Stimulated activated naive CD4-positive, alpha-beta T cell (primary cell): ENCODE measurements around the gene PPP1R7.
"Not testable (repeated sequence)": the region's sequence is repeated elsewhere in the genome, so short reads cannot be mapped to it uniquely, and the experiment has no call there.

Experiments
- DNase-seq, 6 experiments: peaks; one replicate each; lab custom pipeline; 2025; lab: John Stamatoyannopoulos, UW

Gene PPP1R7, protein sequence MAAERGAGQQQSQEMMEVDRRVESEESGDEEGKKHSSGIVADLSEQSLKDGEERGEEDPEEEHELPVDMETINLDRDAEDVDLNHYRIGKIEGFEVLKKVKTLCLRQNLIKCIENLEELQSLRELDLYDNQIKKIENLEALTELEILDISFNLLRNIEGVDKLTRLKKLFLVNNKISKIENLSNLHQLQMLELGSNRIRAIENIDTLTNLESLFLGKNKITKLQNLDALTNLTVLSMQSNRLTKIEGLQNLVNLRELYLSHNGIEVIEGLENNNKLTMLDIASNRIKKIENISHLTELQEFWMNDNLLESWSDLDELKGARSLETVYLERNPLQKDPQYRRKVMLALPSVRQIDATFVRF

GRCh38 chr2:241149925-241150659 lies at the start of gene PPP1R7:
TSS of gene PPP1R7 (plus strand) at chr2:241150467. CDS start at chr2:241150496, 29 bp downstream.
- DNase-seq = peak; percentile 92 to 95 (median 94)

DNA sequence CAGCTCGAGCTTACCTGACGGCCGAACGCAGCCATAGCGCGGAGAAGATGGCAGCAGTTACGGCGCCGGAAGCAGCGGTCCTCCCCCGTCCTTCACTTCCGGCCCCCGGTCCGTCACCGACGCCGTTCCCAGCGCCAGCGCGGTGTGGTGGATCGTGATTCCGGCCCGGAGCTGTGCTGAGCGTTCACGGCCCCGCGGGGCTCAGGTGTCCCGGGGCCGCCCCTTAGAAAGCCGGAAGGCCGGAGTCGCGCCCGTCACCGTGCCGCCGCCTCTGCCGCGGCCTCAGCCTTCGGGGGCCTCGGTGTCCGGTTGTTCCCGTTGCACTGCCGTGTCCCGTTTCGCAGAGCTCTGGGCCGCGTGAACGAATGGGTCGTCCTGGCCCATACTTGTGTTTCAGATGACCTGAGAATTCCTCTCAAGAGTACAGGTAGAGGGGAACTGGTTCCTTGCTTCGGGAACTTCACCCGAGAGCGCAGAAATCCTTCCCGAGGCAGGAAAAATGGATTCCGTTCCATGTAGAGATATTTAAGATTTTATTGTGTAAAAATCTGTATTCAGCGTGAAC lies 47.9 kb upstream of the PPP1R7 start, which contains the start of gene MTERF4:
MTERF4 (minus strand) TSS at position 49 of the 565 bp plus-strand sequence; CDS start at position 35, 14 bp downstream.
- peak; percentile 73 to 89 (median 83) for DNase-seq

- DNase-seq = no peak
These were observed 47.1 kb upstream of the PPP1R7 start for GRCh38 chr2:241103176-241103595.

DNA sequence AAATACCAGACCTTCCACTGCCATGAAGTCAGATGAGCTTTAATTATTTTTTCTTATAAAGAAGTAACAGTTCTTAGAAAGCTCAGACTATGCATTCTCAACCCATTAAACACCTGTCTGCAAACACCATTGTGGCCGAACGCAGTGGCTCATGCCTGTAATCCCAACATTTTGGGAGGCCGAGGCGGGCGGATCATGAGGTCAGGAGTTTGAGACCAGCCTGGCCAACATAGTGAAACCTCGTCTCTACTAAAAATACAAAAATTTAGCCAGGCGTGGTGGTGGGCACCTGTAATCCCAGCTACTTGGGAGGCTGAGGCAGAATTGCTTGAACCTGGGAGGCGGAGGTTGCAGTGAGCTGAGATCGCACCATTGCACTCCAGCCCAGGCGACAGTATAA lies 45.7 kb upstream of the PPP1R7 start:
- not testable (repeated sequence) for DNase-seq

DNA sequence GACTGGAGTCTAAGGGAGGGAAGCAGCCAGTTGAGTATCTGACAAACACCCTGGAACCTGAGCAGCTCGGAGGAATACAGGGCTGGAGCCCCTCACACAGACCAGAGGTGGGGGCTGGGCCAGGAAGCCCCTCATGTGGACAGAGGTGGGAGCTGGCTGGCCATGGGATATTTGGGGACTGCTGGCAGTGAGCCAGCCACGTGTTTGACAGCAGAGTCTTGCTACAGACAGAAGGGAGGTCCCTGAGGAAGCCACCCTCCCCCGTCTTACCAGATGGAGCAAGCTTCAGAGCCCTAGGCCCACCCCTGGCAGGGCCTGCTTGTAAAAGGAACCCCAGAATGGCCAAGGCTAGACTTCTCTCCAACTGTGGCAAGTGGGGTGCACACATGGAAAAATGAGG lies 44.6 kb upstream of the PPP1R7 start:
- no peak for DNase-seq

GRCh38 chr2:241107031-241107783 lies 43.1 kb upstream of the PPP1R7 start:
- DNase-seq = no peak

GRCh38 chr2:241108271-241109209 lies 41.7 kb upstream of the PPP1R7 start:
- DNase-seq = peak in 4 of 6 experiments; percentile 30 to 84 (median 81)

- DNase-seq = no peak
These were observed 40.8 kb upstream of the PPP1R7 start for GRCh38 chr2:241109210-241110088.

GRCh38 chr2:241110089-241110606 lies 40.1 kb upstream of the PPP1R7 start:
- DNase-seq = no peak

GRCh38 chr2:241110607-241111439 lies 39.4 kb upstream of the PPP1R7 start:
- no peak for DNase-seq

DNA sequence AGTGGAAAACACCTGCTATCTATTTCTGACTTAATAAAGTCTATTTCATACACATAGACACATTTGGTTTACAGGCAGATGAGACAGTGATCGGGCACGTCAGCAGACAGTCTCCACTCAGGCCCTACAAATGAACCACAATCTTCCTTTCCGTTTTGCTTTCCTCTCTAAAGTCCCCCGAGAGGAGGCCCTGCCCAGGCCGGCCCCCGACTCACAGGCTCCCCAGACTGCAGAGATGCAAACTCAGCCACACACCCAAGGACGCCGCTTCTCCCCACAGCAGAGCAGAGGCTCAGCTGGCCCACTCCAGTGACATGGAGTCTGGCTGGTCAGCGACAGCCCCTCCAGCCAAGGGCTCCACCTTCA lies 38.8 kb upstream of the PPP1R7 start:
- no peak for DNase-seq

- no peak for DNase-seq
These were observed 38.2 kb upstream of the PPP1R7 start for GRCh38 chr2:241112046-241112445.

- DNase-seq = peak in 4 of 6 experiments; percentile 18 to 35 (median 22)
These were observed 37.7 kb upstream of the PPP1R7 start for GRCh38 chr2:241112592-241112991.

DNA sequence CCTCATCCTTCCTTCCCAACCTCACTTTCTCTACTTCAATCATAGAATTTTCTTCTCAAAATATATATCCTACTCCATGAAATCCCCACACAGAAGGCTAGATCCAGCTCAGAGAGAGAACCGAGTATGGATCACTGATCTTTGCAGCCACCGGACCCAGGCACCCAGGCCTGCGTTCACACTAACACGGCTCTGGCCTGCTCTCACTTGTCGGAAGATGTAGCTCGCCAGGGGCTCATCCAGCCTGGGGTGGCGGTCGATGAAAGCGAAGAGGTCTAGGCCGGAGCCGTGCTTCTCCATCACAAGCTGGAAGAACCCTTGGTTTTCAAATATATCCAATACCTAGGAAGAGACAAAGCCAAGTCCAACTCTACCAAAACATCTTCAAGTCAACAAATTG lies 35.4 kb upstream of the PPP1R7 start:
- DNase-seq = no peak

DNA sequence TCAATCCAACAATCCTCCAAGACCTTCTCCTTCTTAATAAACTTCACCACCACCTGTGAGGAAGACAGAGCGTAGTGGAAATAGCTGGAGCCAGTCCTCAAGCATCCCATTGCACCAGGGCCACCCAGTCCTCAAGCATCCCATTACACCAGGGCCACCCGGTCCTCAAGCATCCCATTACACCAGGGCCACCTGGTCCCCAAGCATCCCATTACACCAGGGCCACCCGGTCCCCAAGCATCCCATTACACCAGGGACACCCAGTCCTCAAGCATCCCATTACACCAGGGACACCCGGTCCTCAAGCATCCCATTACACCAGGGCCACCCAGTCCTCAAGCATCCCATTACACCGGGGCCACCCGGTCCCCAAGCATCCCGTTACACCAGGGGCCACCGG lies 34.9 kb upstream of the PPP1R7 start:
- DNase-seq = no peak

DNA sequence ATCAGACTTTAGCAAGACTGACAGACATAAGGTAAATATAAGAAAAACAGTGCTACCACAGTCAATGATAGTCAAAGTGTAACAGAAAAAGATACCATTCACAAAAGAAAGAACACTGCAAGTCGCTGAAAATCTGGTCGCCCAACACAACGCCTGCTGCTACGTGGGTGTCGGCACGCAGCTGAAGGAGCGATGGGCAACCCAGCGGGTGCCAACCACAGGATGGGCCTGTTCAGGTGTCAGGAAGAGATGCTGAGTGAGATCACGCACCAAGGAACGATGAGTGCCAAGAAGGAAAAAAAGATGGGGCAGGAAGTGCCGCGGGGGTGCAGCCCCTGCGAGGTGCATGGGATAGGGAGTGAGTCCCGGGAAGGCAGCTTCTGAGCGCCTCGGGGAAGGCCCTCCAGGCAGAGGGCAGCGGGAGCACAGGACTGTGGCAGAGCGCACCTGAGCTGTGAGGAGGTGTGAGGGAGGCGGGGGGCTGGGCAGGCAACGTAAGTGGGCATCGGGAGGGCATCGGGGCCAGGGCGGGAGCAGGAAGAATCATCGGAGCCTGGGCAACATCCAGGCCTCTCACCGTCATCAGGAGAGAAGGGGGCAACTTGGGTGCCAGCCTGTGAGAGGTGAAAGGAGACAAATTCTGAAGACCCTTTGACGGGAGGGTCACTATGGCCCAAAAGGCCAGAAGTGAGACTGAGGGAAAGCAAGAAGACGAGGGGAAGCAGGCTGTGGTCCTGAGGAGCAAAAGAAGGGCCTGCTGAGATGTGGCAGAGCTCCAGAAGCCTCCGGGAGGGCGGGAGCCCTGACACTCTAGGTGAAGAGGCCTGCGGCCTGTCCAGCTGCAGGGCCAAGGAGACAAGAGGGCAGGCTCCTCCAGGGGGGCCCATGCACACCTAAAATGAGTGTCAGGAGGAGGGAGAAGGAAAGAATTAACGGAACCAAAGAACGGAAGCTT lies 33.4 kb upstream of the PPP1R7 start:
- no peak for DNase-seq

DNA sequence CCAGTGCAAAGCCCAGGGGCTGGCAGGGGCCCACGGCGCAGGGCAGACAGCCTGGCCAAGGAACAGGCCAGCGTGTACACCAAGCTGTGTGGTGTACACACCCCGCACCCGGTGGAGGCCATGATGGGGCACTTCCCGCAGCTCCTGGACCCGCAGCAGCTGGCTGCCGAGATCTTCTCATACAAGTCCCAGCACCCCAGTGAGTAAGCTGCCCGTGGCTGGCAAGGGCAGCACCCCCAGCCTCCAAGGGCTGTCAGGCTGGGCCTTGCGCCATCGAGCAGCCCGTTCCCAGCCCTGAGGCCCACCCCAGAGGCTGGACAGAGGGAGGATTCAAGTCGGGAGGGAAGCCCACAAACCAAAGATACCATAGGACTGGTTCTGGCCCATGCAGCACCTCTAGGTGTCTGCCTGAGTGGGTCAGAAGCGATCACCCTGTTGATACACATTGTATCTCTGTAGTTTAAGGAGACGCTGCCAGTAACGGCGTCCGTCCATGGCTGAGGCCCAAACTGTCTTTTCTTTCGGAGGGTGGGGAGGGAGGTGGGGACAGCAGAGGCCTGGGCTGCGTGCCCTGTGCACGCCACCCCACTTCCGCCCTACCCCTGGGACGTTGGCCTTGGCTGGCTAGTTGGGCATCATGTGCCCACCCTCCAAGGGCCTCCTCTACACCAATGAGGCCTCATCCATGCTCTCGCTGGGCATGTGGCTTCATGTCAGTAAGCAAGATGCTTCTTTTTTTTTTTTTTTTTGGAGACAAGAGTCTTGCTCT lies 31.3 kb upstream of the PPP1R7 start:
- DNase-seq = no peak
